Neural cell (in vitro differentiated cells): ENCODE data around the gene CHM. TPM values are rescaled to one million over a fixed set of nuclear protein-coding genes. Genes with fewer than 3 reads are reported as not detected.

ENCODE experiments used
- H2AFZ ChIP-seq: fragments of 200-600, 300-800 bp; sonication (generic), shearing (Covaris generic); 2 replicates; pipeline ENCODE4 v1.6.0; 2014; ENCODE audit warnings: low read depth, mild to moderate bottlenecking, antibody characterized with exemption, low read length, moderate library complexity
- H3F3A ChIP-seq: fragments of 200-600 bp; shearing (Covaris generic); 2 replicates; pipeline ENCODE4 v1.6.1; 2016; ENCODE audit warnings: mild to moderate bottlenecking, moderate library complexity, mixed read lengths, antibody characterized with exemption, low read length; ENCODE audit not compliant: insufficient read depth, poor library complexity, severe bottlenecking
- H3K27ac ChIP-seq: fragments of 200-600, 300-800 bp; sonication (generic), shearing (Covaris generic); 2 replicates; pipeline ENCODE4 v1.5.1; 2014; ENCODE audit warnings: mild to moderate bottlenecking, low read length, moderate library complexity
- H3K27me3 ChIP-seq: fragments of 300-800, 200-600 bp; sonication (generic), shearing (Covaris generic); 2 replicates; pipeline ENCODE4 v1.6.0; 2014; ENCODE audit warnings: mild to moderate bottlenecking, low read depth, low read length, moderate library complexity; ENCODE audit not compliant: insufficient read depth
- H3K36me3 ChIP-seq: fragments of 300-800, 200-600 bp; sonication (generic), shearing (Covaris generic); 2 replicates; pipeline ENCODE4 v1.5.1; 2014; ENCODE audit warnings: mild to moderate bottlenecking, antibody characterized with exemption, low read length, moderate library complexity; ENCODE audit not compliant: insufficient read depth
- H3K4me2 ChIP-seq: fragments of 300-800, 200-600 bp; sonication (generic), shearing (Covaris generic); 2 replicates; pipeline ENCODE4 v1.6.0; 2014; ENCODE audit warnings: mild to moderate bottlenecking, low read length
- H3K4me3 ChIP-seq: fragments of 300-800, 200-600 bp; sonication (generic), shearing (Covaris generic); 2 replicates; pipeline ENCODE4 v1.5.1; 2014; ENCODE audit warnings: mild to moderate bottlenecking, low read length, moderate library complexity
- H3K79me2 ChIP-seq: fragments of 200-600 bp; shearing (Covaris generic); replicated peaks from 2 replicates; pipeline ENCODE4 v1.6.0; 2014; ENCODE audit warnings: mild to moderate bottlenecking, low read length, moderate library complexity; ENCODE audit not compliant: insufficient read depth
- H3K9ac ChIP-seq: fragments of 300-800, 200-600 bp; sonication (generic), shearing (Covaris generic); 2 replicates; pipeline ENCODE4 v1.6.1; 2016; ENCODE audit warnings: mild to moderate bottlenecking, low read length, mixed read lengths
- H3K9me2 ChIP-seq: fragments of 200-600 bp; shearing (Covaris generic); 2 replicates; pipeline ENCODE4 v1.6.1; 2016; ENCODE audit warnings: mild to moderate bottlenecking, low read length, mixed read lengths; ENCODE audit not compliant: insufficient read depth
- H3K9me3 ChIP-seq: fragments of 200-600, 300-800 bp; sonication (generic), shearing (Covaris generic); 2 replicates; pipeline ENCODE4 v1.6.1; 2016; ENCODE audit warnings: mild to moderate bottlenecking, mixed run types, low read length, moderate library complexity, mixed read lengths
- H4K20me1 ChIP-seq: fragments of 200-600 bp; shearing (Covaris generic); 2 replicates; pipeline ENCODE4 v1.6.1; 2016; ENCODE audit warnings: mild to moderate bottlenecking, mixed run types; ENCODE audit not compliant: insufficient read depth
- CTCF ChIP-seq: fragments of 450-650 bp; IDR thresholded peaks from 2 replicates; pipeline ENCODE4 v1.5.1; 2014; ENCODE audit warnings: antibody characterized with exemption, mild to moderate bottlenecking, moderate library complexity; ENCODE audit not compliant: poor library complexity, severe bottlenecking
- EP300 ChIP-seq: fragments of 450-650 bp; conservative IDR thresholded peaks from 2 replicates; pipeline ENCODE4 v1.6.1; 2014; ENCODE audit warnings: antibody characterized with exemption, mild to moderate bottlenecking, moderate library complexity; ENCODE audit not compliant: poor library complexity, severe bottlenecking
- EZH2 ChIP-seq: fragments of 200-600, 300-800 bp; shearing (Covaris generic), sonication (generic); IDR thresholded peaks from 2 replicates; pipeline ENCODE4 v1.6.1; 2014; ENCODE audit warnings: antibody characterized with exemption, low read length, borderline replicate concordance, mild to moderate bottlenecking; ENCODE audit not compliant: insufficient read depth, poor library complexity, severe bottlenecking
- MXI1 ChIP-seq: fragments of 450-650 bp; conservative IDR thresholded peaks from 2 replicates; pipeline ENCODE4 v1.6.1; 2014; ENCODE audit warnings: antibody characterized with exemption, mild to moderate bottlenecking; ENCODE audit not compliant: poor library complexity, severe bottlenecking
- POLR2AphosphoS5 ChIP-seq: IDR thresholded peaks from 2 replicates; pipeline ENCODE4 v1.6.1; 2012
- RAD21 ChIP-seq: fragments of 450-650 bp; conservative IDR thresholded peaks from 2 replicates; pipeline ENCODE4 v1.6.1; 2014; ENCODE audit warnings: antibody characterized with exemption, mild to moderate bottlenecking, moderate library complexity
- SMC3 ChIP-seq: fragments of 450-650 bp; conservative IDR thresholded peaks from 2 replicates; pipeline ENCODE4 v1.6.1; 2014; ENCODE audit warnings: antibody characterized with exemption, mild to moderate bottlenecking, moderate library complexity; ENCODE audit not compliant: poor library complexity
- TAF1 ChIP-seq: IDR thresholded peaks from 2 replicates; pipeline ENCODE4 v1.6.1; 2012; ENCODE audit warnings: low read depth
- polyA plus RNA-seq: library from polyadenylated mRNA; depleted of rRNA; stranded (reverse); fragments of >200 nt; gene quantifications from 2 replicates; pipeline ENCODE4 v1.2.3, GENCODE V29; 2014
- TF ChIP-seq, protein P1 (sequence below): IDR thresholded peaks from 2 replicates; pipeline ENCODE4 v1.6.1; 2012; ENCODE audit warnings: borderline replicate concordance

The CHM gene
- polyA plus RNA-seq, 1 donor from 2014 or later: 20.3 TPM

DNA sequence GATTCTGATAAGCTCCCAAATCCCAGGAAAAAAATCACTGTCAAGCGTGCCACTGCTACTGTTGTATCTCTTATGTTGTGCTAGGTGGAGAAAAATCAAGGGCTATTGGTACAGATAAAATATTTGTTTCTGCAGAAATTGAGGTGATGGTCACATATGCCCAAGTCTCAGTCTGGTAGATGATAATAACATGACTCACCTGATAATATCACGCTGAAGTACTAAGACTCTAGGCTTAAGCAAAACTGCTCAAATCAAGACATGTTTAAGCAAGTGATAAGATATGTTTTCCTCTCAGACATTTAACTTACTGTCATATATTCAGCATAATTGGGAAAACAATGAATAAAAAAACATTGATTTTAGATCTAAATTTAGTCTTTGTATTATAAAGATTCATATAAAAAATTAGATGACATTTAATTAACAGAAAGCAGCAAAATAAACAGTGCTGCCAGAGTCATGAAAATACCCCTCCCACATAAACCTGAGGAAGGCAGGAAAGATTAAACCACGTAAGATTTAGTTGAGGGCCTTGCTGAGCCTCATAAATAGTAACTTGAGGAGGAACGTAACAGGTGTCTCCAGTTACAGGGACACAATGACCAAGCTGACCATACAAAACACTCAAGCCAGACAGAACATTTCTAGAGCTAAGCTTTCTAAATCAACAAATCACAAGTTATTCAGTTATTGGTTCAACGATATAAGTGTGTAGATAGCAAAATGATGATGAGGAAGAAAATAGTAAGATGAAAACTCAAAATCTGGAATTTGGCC, 143.5 kb downstream of the CHM start:
- H4K20me1 ChIP-seq: no peaks in the 10 kb centered on the region
- no peak overlapping the region for H3K4me2 ChIP-seq
- H3K9me2 ChIP-seq: no peaks in the 10 kb centered on the region
- no peak overlapping the region for H3K4me3 ChIP-seq
- no peaks in the 10 kb centered on the region for H3K79me2 ChIP-seq
- H2AFZ ChIP-seq: no peak overlapping the region
- H3K27ac ChIP-seq: no peak overlapping the region
- H3K27me3 ChIP-seq: no peaks in the 10 kb centered on the region
- H3K9me3 ChIP-seq: no peaks in the 10 kb centered on the region
- no peaks in the 10 kb centered on the region for H3K36me3 ChIP-seq
- H3K9ac ChIP-seq: no peak overlapping the region
- TF ChIP-seq TAF1 (no peak), SMC3 (no peak), CTCF (no peak), MXI1 (no peak), EZH2 (no peak), EP300 (no peak), POLR2AphosphoS5 (no peak), RAD21 (no peak)
- TF ChIP-seq, protein P1, sequence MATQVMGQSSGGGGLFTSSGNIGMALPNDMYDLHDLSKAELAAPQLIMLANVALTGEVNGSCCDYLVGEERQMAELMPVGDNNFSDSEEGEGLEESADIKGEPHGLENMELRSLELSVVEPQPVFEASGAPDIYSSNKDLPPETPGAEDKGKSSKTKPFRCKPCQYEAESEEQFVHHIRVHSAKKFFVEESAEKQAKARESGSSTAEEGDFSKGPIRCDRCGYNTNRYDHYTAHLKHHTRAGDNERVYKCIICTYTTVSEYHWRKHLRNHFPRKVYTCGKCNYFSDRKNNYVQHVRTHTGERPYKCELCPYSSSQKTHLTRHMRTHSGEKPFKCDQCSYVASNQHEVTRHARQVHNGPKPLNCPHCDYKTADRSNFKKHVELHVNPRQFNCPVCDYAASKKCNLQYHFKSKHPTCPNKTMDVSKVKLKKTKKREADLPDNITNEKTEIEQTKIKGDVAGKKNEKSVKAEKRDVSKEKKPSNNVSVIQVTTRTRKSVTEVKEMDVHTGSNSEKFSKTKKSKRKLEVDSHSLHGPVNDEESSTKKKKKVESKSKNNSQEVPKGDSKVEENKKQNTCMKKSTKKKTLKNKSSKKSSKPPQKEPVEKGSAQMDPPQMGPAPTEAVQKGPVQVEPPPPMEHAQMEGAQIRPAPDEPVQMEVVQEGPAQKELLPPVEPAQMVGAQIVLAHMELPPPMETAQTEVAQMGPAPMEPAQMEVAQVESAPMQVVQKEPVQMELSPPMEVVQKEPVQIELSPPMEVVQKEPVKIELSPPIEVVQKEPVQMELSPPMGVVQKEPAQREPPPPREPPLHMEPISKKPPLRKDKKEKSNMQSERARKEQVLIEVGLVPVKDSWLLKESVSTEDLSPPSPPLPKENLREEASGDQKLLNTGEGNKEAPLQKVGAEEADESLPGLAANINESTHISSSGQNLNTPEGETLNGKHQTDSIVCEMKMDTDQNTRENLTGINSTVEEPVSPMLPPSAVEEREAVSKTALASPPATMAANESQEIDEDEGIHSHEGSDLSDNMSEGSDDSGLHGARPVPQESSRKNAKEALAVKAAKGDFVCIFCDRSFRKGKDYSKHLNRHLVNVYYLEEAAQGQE: no peak
- H3F3A ChIP-seq: no peaks in the 10 kb centered on the region

- no peak overlapping the region for H3K27ac ChIP-seq
These were observed 149.8 kb downstream of the CHM start for GRCh38 chrX:85897362-85898126.

More at GRCh38 chrX:85897362-85898126, 149.8 kb downstream of the CHM start:
- H2AFZ ChIP-seq: no peak overlapping the region
- TF ChIP-seq POLR2AphosphoS5 (no peak), TAF1 (no peak)
- no peaks in the 10 kb centered on the region for H4K20me1 ChIP-seq
- no peaks in the 10 kb centered on the region for H3F3A ChIP-seq
- H3K79me2 ChIP-seq: no peaks in the 10 kb centered on the region
- no peaks in the 10 kb centered on the region for H3K36me3 ChIP-seq
- H3K4me2 ChIP-seq: no peak overlapping the region
- no peak overlapping the region for H3K9ac ChIP-seq
- H3K9me3 ChIP-seq: no peaks in the 10 kb centered on the region
- H3K27me3 ChIP-seq: no peaks in the 10 kb centered on the region
- no peak overlapping the region for H3K4me3 ChIP-seq
- H3K9me2 ChIP-seq: no peaks in the 10 kb centered on the region
